ENCODE results near the gene GINM1.

- TF ChIP-seq POLR2A (IDR thresholded peaks at IDR 0.05; ENCODE audit: low read depth, low read length), result no peak
- TF ChIP-seq MYC (IDR thresholded peaks at IDR 0.05; ENCODE audit: low read depth, low read length), result no peak
- TF ChIP-seq CTCF (IDR thresholded peaks at IDR 0.05; ENCODE audit: extremely low read depth in 1 of 2, insufficient read depth in 1 of 2, low read depth in 1 of 2, low read length in 2 of 2), result no peak
These were observed 2.8 kb upstream of the GINM1 start for GRCh38 chr6:149563203-149563927.
